OCI-LY7 (cell line): ENCODE data around the gene PAXX. TPM values are rescaled to one million over a fixed set of nuclear protein-coding genes. Genes with fewer than 3 reads are reported as not detected.

ENCODE experiments used
- BruUV-seq: library from RNA; stranded (reverse); fragments of 400-500 nt; replicated peaks from 2 replicates; lab custom pipeline; 2021; lab: Mats Ljungman, UMichigan
- CTCF ChIA-PET: fragments of 300-600 bp; sonication (Branson Sonifier 250); formaldehyde crosslinking; loops from one replicate; lab custom pipeline; 2022; ENCODE audit warnings: antibody characterized with exemption; ENCODE audit not compliant: unreplicated experiment; lab: Charles Lee
- POLR2A ChIA-PET: fragments of 300-600 bp; sonication (Branson Sonifier 250); formaldehyde crosslinking; loops from one replicate; lab custom pipeline; 2022; ENCODE audit warnings: antibody characterized with exemption; lab: Charles Lee
- DNase-seq: peaks from one replicate; pipeline ENCODE4 v3.0.0-alpha.2; 2015; ENCODE audit warnings: low spot score
- H2AFZ ChIP-seq: fragments of 200-600 bp; sonication (generic), shearing (Covaris generic); 2 replicates; pipeline ENCODE4 v1.6.1; 2014; ENCODE audit warnings: mild to moderate bottlenecking, antibody characterized with exemption, low read length, moderate library complexity
- H3K27ac ChIP-seq: fragments of 200-600 bp; sonication (generic); 2 replicates; pipeline ENCODE4 v1.5.1; 2014; ENCODE audit warnings: mixed run types, low read depth, mild to moderate bottlenecking, moderate library complexity, low read length, inconsistent platforms; ENCODE audit not compliant: poor library complexity, severe bottlenecking
- H3K36me3 ChIP-seq: fragments of 200-600 bp; sonication (generic); 2 replicates; pipeline ENCODE4 v1.6.1; 2014; ENCODE audit warnings: mild to moderate bottlenecking, antibody characterized with exemption, low read length, moderate library complexity, mixed read lengths; ENCODE audit not compliant: insufficient read depth
- H3K4me1 ChIP-seq: fragments of 200-600 bp; sonication (generic); 2 replicates; pipeline ENCODE4 v1.5.1; 2014; ENCODE audit warnings: mild to moderate bottlenecking, low read length; ENCODE audit not compliant: insufficient read depth, poor library complexity, severe bottlenecking
- H3K4me2 ChIP-seq: fragments of 200-600 bp; sonication (generic); 2 replicates; pipeline ENCODE4 v1.6.1; 2014; ENCODE audit warnings: mild to moderate bottlenecking, low read length
- H3K4me3 ChIP-seq: fragments of 200-600 bp; sonication (generic); 2 replicates; pipeline ENCODE4 v1.5.1; 2014; ENCODE audit warnings: mild to moderate bottlenecking, low read depth, low read length; ENCODE audit not compliant: poor library complexity, severe bottlenecking
- H3K79me2 ChIP-seq: fragments of 200-600 bp; sonication (generic); 2 replicates; pipeline ENCODE4 v1.6.1; 2016; ENCODE audit warnings: low read depth, mild to moderate bottlenecking, low read length, moderate library complexity, mixed read lengths; ENCODE audit not compliant: insufficient read depth
- H3K9me2 ChIP-seq: fragments of 200-600 bp; sonication (generic); 2 replicates; pipeline ENCODE4 v1.6.1; 2016; ENCODE audit warnings: mild to moderate bottlenecking, low read length, mixed read lengths; ENCODE audit not compliant: insufficient read depth
- H3K9me3 ChIP-seq: fragments of 200-600 bp; sonication (generic); 2 replicates; pipeline ENCODE4 v1.6.1; 2014; ENCODE audit warnings: mild to moderate bottlenecking, mixed run types, low read length, mixed read lengths
- H4K20me1 ChIP-seq: fragments of 200-600 bp; sonication (generic); 2 replicates; pipeline ENCODE4 v1.6.1; 2014; ENCODE audit warnings: mild to moderate bottlenecking, antibody characterized with exemption, low read length, moderate library complexity, mixed read lengths; ENCODE audit not compliant: insufficient read depth
- EZH2phosphoT487 ChIP-seq: fragments of 200-600 bp; sonication (generic); IDR thresholded peaks from 2 replicates; pipeline ENCODE4 v1.6.1; 2018; ENCODE audit warnings: low read depth, borderline replicate concordance, mild to moderate bottlenecking, mixed run types, antibody characterized with exemption, low read length, moderate library complexity, mixed read lengths
- intact Hi-C: fragments of 100-400 bp; cut with micrococcal nuclease; formaldehyde crosslinking; loops from one replicate; pipeline ENCODE4 v1.10.0; 2022; ENCODE audit not compliant: unreplicated experiment
- total RNA-seq, 2 experiments: library from RNA; depleted of rRNA in 1 of 2; stranded (reverse); fragments of >200 nt in 1 of 2; shearing (Covaris generic) in 1 of 2; gene quantifications; 2 replicates each; pipeline ENCODE4 v1.2.3, GENCODE V29; 2014 to 2022
- TF ChIP-seq, protein P1 (sequence below): fragments of 200-600 bp; sonication (generic); conservative IDR thresholded peaks from 2 replicates; pipeline ENCODE4 v1.5.1; 2014; ENCODE audit warnings: mild to moderate bottlenecking, antibody characterized with exemption, low read length, moderate library complexity, mixed read lengths

Gene PAXX
- total RNA-seq, 2 experiments from 2014 or later: 45.7 to 63.5 TPM

DNA sequence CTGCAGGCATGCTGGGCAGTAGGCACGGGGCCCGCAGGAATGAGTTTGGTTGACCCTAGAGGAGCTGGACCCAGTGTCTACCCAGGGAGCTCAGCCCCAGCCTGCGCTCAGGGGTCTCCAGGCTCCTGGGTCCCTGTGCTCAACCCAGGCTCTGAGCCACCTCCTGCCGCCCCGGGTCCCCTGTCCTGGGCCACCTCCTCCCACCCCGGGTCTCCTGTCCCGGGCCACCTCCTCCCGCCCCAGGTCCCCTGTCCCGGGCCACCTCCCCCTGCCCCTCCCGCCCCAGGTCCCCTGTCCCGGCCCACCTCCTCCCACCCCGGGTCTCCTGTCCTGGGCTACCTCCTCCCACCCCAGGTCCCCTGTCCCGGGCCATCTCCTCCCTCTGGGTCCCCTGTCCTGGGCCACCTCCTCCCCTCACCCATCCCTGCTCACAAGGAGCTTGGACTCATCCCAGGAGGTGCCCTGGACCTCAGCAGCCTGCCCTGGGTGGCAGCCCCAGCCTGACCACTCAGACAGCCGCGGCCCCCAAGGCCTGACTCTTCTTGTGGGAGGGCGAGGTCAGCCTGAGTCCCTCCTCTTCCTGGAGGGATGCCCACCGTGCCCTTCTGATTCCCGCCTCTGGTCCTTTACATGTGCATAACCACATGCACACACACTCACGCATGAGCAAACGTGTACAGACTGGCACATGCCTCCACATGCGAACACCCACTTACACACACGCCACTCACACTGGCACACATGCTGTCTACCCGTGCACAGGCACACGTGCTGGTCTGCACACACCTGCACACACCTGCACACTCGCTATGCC is 37.7 kb upstream of the PAXX start:
- no TSS peak for BruUV-seq
- no peak for TF ChIP-seq EZH2phosphoT487
- Histone ChIP-seq H3K4me2 (no peak overlapping the region), H3K36me3 (no peaks in the 10 kb centered on the region), H3K9me2 (no peaks in the 10 kb centered on the region), H3K9me3 (no peaks in the 10 kb centered on the region), H2AFZ (no peak overlapping the region), H3K4me1 (peaks cover 7% of the 10 kb centered on the region), H3K79me2 (no peaks in the 10 kb centered on the region), H3K27ac (no peak overlapping the region), H3K4me3 (no peak overlapping the region), H4K20me1 (no peaks in the 10 kb centered on the region)
- no peak for DNase-seq
- ChIA-PET CTCF (no interaction called here), POLR2A (no interaction called here)
- intact Hi-C loops: no loop called here

DNA sequence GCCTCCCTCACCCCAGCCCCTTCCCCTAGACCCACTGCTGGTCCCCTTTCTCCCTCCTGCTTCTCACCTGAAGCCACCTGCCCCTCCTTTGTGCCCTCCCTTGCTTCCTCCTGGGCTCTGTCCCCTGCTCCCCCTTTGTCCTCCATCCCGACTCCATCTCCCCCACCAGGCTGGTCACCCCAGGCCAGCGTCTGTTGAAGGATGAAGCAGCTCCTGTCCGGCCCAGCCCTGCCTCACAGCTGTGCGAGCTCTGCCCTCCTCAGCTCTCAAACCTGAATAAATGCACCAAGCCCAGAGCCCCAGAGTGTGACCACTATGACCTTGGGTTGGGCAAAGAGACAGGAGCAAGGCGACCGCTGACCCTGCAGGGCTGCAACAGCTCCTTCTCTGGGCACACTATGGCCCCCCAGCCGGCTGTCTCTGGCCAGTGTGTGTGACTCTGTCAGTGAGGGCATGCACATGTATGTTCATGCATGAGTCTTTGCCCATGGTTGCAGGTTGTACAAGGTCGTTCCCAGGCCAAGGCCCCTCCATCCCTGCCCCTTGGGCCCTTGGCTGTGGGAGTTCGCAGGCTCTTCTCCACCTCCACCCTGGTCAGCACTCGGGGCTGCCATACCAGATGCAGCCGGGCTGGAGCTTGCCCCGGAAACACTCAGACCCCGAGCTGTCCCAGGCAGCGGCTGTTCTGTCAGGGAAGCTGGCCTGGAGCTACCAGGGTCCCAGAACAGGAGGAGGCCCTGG is 36.9 kb upstream of the PAXX start:
- H3K9me2 ChIP-seq: no peaks in the 10 kb centered on the region
- H3K9me3 ChIP-seq: no peaks in the 10 kb centered on the region
- POLR2A ChIA-PET: no interaction called here
- H4K20me1 ChIP-seq: no peaks in the 10 kb centered on the region
- H3K36me3 ChIP-seq: no peaks in the 10 kb centered on the region
- no peak overlapping the region for H3K4me2 ChIP-seq
- H3K27ac ChIP-seq: no peak overlapping the region
- BruUV-seq: no TSS peak
- TF ChIP-seq, protein P1, sequence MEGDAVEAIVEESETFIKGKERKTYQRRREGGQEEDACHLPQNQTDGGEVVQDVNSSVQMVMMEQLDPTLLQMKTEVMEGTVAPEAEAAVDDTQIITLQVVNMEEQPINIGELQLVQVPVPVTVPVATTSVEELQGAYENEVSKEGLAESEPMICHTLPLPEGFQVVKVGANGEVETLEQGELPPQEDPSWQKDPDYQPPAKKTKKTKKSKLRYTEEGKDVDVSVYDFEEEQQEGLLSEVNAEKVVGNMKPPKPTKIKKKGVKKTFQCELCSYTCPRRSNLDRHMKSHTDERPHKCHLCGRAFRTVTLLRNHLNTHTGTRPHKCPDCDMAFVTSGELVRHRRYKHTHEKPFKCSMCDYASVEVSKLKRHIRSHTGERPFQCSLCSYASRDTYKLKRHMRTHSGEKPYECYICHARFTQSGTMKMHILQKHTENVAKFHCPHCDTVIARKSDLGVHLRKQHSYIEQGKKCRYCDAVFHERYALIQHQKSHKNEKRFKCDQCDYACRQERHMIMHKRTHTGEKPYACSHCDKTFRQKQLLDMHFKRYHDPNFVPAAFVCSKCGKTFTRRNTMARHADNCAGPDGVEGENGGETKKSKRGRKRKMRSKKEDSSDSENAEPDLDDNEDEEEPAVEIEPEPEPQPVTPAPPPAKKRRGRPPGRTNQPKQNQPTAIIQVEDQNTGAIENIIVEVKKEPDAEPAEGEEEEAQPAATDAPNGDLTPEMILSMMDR: no peak
- no peak for TF ChIP-seq EZH2phosphoT487
- peaks cover 4% of the 10 kb centered on the region for H3K4me1 ChIP-seq
- DNase-seq: no peak
- H3K4me3 ChIP-seq: no peak overlapping the region
- H3K79me2 ChIP-seq: no peaks in the 10 kb centered on the region
- no peak overlapping the region for H2AFZ ChIP-seq
- intact Hi-C loops: no loop called here
- CTCF ChIA-PET: no interaction called here

DNA sequence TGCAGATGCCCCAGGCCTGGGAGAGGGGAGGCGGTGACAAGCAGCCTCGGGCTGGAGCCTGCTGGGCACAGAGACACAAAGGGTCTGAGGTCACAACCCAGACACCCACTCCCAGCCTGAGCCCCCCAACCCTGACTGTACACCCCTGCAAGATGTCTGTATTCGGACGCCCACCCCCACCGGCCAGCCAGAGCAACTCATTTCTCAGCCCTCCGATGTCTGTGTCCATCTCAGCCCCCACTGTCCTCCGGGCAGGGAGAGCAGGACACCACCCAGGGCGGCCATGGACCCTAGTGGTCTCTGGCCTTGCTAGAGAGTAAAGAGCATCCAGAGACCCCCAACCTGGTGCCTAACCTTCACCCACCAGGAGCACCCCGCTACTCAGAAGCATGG is 36.3 kb upstream of the PAXX start:
- intact Hi-C loops: no loop called here
- Histone ChIP-seq H3K4me2 (no peak overlapping the region), H3K9me2 (no peaks in the 10 kb centered on the region), H3K79me2 (no peaks in the 10 kb centered on the region), H3K4me3 (no peak overlapping the region), H3K4me1 (no peaks in the 10 kb centered on the region), H4K20me1 (no peaks in the 10 kb centered on the region), H3K27ac (no peak overlapping the region), H2AFZ (no peak overlapping the region), H3K36me3 (no peaks in the 10 kb centered on the region), H3K9me3 (no peaks in the 10 kb centered on the region)
- DNase-seq: no peak
- no TSS peak for BruUV-seq
- ChIA-PET CTCF (no interaction called here), POLR2A (no interaction called here)
- TF ChIP-seq, protein P1: no peak
- TF ChIP-seq EZH2phosphoT487: no peak
